Measurements from ENCODE around the gene APLNR.

DNA sequence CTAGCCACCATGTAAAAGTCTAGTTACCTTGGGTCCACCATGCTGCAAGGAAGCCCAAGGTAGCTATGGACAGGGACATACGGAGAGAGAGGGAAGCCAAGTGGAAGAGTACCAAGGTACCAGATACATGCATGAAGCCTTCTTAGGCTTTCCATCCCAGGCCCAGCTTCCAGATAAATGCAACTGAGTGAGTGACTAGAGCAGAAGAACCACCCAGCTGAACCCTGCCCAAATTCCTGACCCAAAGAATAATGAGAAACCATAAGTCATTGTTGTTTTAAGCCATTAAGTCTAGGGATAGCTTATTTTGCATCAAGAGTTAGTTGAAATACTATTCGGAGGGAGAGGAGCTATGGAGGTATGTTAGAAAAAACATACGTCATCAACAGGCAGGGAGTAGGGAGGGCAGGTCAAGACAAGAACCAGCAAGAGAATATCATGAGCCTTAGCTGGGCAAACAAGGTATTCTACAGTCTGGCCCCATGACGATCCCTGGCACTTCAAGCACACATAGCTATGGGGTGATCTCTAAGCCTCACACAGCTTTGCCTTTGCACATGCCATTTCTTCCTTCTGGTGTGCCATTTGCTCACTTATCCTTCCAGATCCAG, 36.5 kb upstream of the APLNR start:
- no peak for TF ChIP-seq POLR2AphosphoS5 (IDR thresholded peaks at IDR 0.05; ENCODE audit: low read depth, low read length)
- TF ChIP-seq SIN3A (IDR thresholded peaks at IDR 0.05; ENCODE audit: borderline replicate concordance, insufficient read depth, low read length) = no peak
